ENCODE results near the gene CXCR2. TPM values are rescaled to one million over a fixed set of nuclear protein-coding genes. Genes with fewer than 3 reads are reported as not detected.

Gene CXCR2
- total and polyA plus RNA-seq, 4 donors, result 0.47 to 1.8 (median 0.97) TPM

GRCh38 chr2:218152777-218153176 lies 26.9 kb downstream of the CXCR2 start:
- Histone ChIP-seq H3K27ac (ENCODE audit: low read depth in 1 of 2, low read length in 2 of 2) (no peak overlapping the region), H3K36me3 (ENCODE audit: control insufficient read depth in 4 of 4, insufficient read depth in 3 of 4, low read depth in 1 of 4, low read length in 3 of 4) (no peaks in the 10 kb centered on the region), H3K4me1 (ENCODE audit: control insufficient read depth in 4 of 4, insufficient read depth in 4 of 4, low read length in 3 of 4) (no peaks in the 10 kb centered on the region), H3K9me3 (ENCODE audit: control insufficient read depth in 4 of 4, low read length in 3 of 4) (no peaks in the 10 kb centered on the region), H3K4me3 (ENCODE audit: low read depth in 1 of 3, low read length in 3 of 3) (no peak overlapping the region), H3K27me3 (ENCODE audit: control insufficient read depth in 4 of 4, insufficient read depth in 4 of 4, low read length in 3 of 4) (no peaks in the 10 kb centered on the region), H3K9ac (ENCODE audit: low read depth in 1 of 2, low read length in 2 of 2) (no peak overlapping the region)
- DNase-seq (ENCODE audit: low spot score), result no peak
- TF ChIP-seq HNF4A (conservative IDR thresholded peaks at IDR 0.05) (no peak), EGR1 (IDR thresholded peaks at IDR 0.05; ENCODE audit: low read depth in 2 of 2) (no peak), HNF4G (IDR thresholded peaks at IDR 0.05) (no peak), TAF1 (conservative IDR thresholded peaks at IDR 0.05) (no peak), SP1 (IDR thresholded peaks at IDR 0.05) (no peak), ATF3 (IDR thresholded peaks at IDR 0.05) (no peak), FOXA2 (IDR thresholded peaks at IDR 0.05) (no peak), GABPA (IDR thresholded peaks at IDR 0.05 in 1 of 2, conservative IDR thresholded peaks at IDR 0.05 in 1 of 2) (no peak), NR2F2 (IDR thresholded peaks at IDR 0.05) (no peak)
- TF ChIP-seq, protein P1, sequence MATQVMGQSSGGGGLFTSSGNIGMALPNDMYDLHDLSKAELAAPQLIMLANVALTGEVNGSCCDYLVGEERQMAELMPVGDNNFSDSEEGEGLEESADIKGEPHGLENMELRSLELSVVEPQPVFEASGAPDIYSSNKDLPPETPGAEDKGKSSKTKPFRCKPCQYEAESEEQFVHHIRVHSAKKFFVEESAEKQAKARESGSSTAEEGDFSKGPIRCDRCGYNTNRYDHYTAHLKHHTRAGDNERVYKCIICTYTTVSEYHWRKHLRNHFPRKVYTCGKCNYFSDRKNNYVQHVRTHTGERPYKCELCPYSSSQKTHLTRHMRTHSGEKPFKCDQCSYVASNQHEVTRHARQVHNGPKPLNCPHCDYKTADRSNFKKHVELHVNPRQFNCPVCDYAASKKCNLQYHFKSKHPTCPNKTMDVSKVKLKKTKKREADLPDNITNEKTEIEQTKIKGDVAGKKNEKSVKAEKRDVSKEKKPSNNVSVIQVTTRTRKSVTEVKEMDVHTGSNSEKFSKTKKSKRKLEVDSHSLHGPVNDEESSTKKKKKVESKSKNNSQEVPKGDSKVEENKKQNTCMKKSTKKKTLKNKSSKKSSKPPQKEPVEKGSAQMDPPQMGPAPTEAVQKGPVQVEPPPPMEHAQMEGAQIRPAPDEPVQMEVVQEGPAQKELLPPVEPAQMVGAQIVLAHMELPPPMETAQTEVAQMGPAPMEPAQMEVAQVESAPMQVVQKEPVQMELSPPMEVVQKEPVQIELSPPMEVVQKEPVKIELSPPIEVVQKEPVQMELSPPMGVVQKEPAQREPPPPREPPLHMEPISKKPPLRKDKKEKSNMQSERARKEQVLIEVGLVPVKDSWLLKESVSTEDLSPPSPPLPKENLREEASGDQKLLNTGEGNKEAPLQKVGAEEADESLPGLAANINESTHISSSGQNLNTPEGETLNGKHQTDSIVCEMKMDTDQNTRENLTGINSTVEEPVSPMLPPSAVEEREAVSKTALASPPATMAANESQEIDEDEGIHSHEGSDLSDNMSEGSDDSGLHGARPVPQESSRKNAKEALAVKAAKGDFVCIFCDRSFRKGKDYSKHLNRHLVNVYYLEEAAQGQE (IDR thresholded peaks at IDR 0.05), result no peak
- TF ChIP-seq, protein P2, sequence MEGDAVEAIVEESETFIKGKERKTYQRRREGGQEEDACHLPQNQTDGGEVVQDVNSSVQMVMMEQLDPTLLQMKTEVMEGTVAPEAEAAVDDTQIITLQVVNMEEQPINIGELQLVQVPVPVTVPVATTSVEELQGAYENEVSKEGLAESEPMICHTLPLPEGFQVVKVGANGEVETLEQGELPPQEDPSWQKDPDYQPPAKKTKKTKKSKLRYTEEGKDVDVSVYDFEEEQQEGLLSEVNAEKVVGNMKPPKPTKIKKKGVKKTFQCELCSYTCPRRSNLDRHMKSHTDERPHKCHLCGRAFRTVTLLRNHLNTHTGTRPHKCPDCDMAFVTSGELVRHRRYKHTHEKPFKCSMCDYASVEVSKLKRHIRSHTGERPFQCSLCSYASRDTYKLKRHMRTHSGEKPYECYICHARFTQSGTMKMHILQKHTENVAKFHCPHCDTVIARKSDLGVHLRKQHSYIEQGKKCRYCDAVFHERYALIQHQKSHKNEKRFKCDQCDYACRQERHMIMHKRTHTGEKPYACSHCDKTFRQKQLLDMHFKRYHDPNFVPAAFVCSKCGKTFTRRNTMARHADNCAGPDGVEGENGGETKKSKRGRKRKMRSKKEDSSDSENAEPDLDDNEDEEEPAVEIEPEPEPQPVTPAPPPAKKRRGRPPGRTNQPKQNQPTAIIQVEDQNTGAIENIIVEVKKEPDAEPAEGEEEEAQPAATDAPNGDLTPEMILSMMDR (IDR thresholded peaks at IDR 0.05; ENCODE audit: low read depth, low read length, missing input control), result no peak
- TF ChIP-seq, protein P3, sequence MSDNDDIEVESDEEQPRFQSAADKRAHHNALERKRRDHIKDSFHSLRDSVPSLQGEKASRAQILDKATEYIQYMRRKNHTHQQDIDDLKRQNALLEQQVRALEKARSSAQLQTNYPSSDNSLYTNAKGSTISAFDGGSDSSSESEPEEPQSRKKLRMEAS (IDR thresholded peaks at IDR 0.05), result no peak
- 43% methylated on average over 1 of the region's 1 CpG for WGBS

GRCh38 chr2:218155953-218156479 lies 30.2 kb downstream of the CXCR2 start:
- no peak overlapping the region for H3K4me3 ChIP-seq (ENCODE audit: low read depth in 1 of 3, low read length in 3 of 3)
- no peak for TF ChIP-seq SP1 (IDR thresholded peaks at IDR 0.05)
- H3K27me3 ChIP-seq (ENCODE audit: control insufficient read depth in 4 of 4, insufficient read depth in 4 of 4, low read length in 3 of 4), result no peaks in the 10 kb centered on the region
- H3K4me1 ChIP-seq (ENCODE audit: control insufficient read depth in 4 of 4, insufficient read depth in 4 of 4, low read length in 3 of 4), result no peaks in the 10 kb centered on the region
- H3K27ac ChIP-seq (ENCODE audit: low read depth in 1 of 2, low read length in 2 of 2), result no peak overlapping the region
- 82% methylated on average over 7 of the region's 7 CpGs for WGBS
- DNase-seq (ENCODE audit: low spot score), result no peak
- H3K9me3 ChIP-seq (ENCODE audit: control insufficient read depth in 4 of 4, low read length in 3 of 4), result no peaks in the 10 kb centered on the region
- H3K9ac ChIP-seq (ENCODE audit: low read depth in 1 of 2, low read length in 2 of 2), result no peak overlapping the region
- H3K36me3 ChIP-seq (ENCODE audit: control insufficient read depth in 4 of 4, insufficient read depth in 3 of 4, low read depth in 1 of 4, low read length in 3 of 4), result no peaks in the 10 kb centered on the region

GRCh38 chr2:218161644-218162043 lies 35.8 kb downstream of the CXCR2 start:
- H3K4me3 ChIP-seq (ENCODE audit: low read depth in 1 of 3, low read length in 3 of 3), result no peak overlapping the region
- WGBS, result 71% methylated on average over 2 of the region's 2 CpGs
- H3K27ac ChIP-seq (ENCODE audit: low read depth in 1 of 2, low read length in 2 of 2), result no peak overlapping the region
- no peak for DNase-seq (ENCODE audit: low spot score)
- no peaks in the 10 kb centered on the region for H3K4me1 ChIP-seq (ENCODE audit: control insufficient read depth in 4 of 4, insufficient read depth in 4 of 4, low read length in 3 of 4)
- H3K9me3 ChIP-seq (ENCODE audit: control insufficient read depth in 4 of 4, low read length in 3 of 4), result no peaks in the 10 kb centered on the region
- H3K27me3 ChIP-seq (ENCODE audit: control insufficient read depth in 4 of 4, insufficient read depth in 4 of 4, low read length in 3 of 4), result peaks cover 0 to 2% (median 0%) of the 10 kb centered on the region in 4 donors
- no peak overlapping the region for H3K9ac ChIP-seq (ENCODE audit: low read depth in 1 of 2, low read length in 2 of 2)
- H3K36me3 ChIP-seq (ENCODE audit: control insufficient read depth in 4 of 4, insufficient read depth in 3 of 4, low read depth in 1 of 4, low read length in 3 of 4), result no peaks in the 10 kb centered on the region
- TF ChIP-seq GABPA (IDR thresholded peaks at IDR 0.05 in 1 of 2, conservative IDR thresholded peaks at IDR 0.05 in 1 of 2) (no peak), FOXA2 (IDR thresholded peaks at IDR 0.05) (no peak), FOXA1 (IDR thresholded peaks at IDR 0.05) (no peak), ATF3 (IDR thresholded peaks at IDR 0.05) (no peak), SP1 (IDR thresholded peaks at IDR 0.05) (no peak), JUND (IDR thresholded peaks at IDR 0.05) (no peak), RAD21 (IDR thresholded peaks at IDR 0.05) (no peak)
- TF ChIP-seq, protein P3 (IDR thresholded peaks at IDR 0.05), result no peak
- TF ChIP-seq, protein P4, sequence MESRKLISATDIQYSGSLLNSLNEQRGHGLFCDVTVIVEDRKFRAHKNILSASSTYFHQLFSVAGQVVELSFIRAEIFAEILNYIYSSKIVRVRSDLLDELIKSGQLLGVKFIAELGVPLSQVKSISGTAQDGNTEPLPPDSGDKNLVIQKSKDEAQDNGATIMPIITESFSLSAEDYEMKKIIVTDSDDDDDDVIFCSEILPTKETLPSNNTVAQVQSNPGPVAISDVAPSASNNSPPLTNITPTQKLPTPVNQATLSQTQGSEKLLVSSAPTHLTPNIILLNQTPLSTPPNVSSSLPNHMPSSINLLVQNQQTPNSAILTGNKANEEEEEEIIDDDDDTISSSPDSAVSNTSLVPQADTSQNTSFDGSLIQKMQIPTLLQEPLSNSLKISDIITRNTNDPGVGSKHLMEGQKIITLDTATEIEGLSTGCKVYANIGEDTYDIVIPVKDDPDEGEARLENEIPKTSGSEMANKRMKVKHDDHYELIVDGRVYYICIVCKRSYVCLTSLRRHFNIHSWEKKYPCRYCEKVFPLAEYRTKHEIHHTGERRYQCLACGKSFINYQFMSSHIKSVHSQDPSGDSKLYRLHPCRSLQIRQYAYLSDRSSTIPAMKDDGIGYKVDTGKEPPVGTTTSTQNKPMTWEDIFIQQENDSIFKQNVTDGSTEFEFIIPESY (IDR thresholded peaks at IDR 0.05), result no peak
